HG03439 (cell line): ENCODE results near the gene CST3.
"Not testable (repeated sequence)": the region's sequence is repeated elsewhere in the genome, so short reads cannot be mapped to it uniquely, and the experiment has no call there.

Experiments
- ATAC-seq: cut with Tn5 transposase; IDR thresholded peaks from one replicate; pipeline ENCODE4 v1.9.1; 2021; ENCODE audit warnings: mild to moderate bottlenecking, moderate library complexity; ENCODE audit not compliant: unreplicated experiment

CST3 gene, protein sequence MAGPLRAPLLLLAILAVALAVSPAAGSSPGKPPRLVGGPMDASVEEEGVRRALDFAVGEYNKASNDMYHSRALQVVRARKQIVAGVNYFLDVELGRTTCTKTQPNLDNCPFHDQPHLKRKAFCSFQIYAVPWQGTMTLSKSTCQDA

DNA sequence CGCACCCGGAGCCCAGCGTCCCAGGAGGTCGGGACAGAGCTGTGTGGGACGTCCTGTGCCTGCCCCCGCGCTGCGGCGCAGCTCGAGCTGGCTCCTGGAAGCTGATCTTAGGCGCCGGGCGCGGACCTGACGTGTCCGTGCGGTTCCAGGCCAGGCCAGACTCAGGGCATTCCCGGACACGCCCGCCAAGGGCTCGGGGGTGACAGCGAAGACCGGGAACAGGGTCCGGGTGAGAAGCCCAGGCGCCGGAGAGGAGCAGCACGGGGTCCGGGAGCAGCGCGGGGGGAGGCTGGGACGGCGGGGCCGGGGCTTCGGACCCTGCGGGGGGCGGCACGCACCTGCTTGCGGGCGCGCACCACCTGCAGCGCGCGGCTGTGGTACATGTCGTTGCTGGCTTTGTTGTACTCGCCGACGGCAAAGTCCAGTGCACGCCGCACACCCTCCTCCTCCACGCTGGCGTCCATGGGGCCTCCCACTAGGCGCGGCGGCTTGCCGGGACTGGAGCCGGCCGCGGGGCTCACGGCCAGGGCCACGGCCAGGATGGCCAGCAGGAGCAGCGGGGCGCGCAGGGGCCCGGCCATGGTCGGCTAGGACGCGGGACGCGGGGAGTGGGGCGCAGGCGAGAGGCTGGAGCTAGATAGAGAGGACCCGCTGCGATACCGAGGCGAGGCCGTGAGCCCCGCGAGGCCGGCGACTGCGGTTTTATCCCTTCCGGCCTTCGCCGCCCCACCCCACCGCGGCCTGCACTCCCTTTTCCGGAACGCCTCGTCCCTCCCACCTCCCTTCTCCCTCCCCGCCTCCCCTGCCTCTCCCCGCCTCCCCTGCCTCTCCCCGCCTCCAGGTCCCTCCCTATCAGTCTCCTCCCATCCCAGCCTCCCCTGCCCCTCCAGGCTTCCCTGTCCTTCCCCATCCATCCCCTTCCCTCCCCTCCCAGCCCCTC lies at the start of gene CST3:
Gene CST3 (minus strand): TSS at position 674 of the 940 bp plus-strand sequence. CDS start 93 bp downstream, at position 581.
- ATAC-seq: peak; percentile 44

DNA sequence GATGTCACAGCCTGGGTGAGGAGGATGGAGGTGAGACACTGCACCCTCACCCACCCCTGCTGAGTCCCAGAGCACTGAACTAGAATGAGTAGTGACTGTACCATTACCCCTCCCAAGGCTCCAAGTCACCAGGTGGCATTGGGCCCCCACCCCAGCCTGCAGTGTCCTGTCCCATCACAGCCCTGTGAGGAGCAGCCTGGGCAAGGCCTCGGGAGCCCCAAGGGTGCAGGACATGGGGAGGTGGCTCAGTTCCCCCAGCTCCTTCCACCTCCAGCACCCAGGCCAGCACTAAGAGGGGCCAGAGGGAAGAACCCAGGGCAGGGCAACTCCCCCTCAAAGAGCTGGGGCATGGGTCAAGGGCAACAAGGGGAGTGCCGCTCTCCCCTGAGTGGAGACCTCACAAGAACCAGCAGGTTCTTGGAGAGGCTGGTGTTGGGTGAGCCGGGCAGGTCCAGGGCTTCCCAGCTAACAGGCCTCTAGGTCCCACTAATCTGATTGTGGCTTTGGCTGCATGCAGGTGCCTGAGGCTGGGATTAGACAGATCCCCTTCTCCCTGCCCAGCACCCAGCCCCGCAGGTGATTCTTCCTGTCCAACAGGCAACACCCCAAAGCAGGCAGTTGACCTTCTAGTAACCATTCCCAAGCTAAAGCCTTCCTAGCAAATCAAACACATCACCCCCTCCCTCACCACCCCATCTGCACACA lies 48.4 kb upstream of the CST3 start:
- no peak for ATAC-seq

DNA sequence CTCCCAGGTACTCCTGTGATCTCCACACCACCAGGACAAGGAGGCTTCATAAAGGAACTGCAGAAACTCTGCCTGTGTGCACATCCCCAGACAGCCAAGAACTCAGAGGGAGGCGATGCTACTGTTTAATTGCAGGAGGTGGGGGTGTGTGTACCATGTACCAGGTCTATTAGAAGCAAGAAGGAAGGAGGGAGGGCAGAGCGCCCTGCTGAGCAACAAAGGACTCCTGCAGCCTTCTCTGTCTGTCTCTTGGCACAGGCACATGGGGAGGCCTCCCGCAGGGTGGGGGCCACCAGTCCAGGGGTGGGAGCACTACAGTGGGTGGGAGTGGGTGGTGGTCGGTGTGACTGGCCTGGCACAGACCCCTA lies 47.8 kb upstream of the CST3 start:
- ATAC-seq: not testable (repeated sequence)

DNA sequence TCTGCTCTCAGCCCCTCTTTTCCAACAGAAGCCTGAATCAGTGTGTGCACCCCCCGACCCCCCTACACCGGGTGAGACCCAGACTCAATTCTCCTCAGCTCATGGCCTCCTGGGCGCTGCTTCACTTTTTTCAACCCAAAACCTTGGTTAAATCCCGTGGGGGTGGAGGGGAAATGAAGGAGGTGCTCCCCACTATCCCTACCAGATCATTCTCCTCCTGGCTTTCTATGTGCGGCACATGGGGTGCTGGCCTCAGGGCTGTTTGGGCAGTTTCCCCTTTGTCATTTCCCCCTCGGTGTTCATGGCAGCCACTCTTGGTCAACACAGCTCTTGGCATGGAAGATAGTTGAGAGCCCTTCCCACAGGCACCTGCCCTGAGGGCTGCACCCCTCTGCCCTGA lies 46.5 kb upstream of the CST3 start:
- ATAC-seq: no peak

DNA sequence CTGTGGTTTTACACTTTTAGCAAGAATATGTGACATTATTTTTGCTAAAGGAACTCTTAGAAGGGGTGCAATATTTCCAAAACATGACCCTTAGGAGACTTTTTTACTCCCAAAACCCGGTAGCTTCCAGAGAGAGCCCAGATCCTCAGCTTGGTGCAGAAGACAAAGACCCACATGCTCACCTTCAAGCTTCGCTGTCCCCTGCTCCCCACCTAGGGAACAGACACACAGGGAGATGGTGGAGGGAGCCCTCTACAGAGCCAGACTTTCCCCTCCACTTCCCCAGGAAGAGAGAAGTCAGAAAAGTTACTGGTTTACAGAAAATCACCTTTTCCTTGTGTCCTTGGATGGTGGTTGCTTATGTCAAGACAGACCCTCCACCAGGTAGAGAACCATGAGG lies 46.1 kb upstream of the CST3 start:
- ATAC-seq: no peak

DNA sequence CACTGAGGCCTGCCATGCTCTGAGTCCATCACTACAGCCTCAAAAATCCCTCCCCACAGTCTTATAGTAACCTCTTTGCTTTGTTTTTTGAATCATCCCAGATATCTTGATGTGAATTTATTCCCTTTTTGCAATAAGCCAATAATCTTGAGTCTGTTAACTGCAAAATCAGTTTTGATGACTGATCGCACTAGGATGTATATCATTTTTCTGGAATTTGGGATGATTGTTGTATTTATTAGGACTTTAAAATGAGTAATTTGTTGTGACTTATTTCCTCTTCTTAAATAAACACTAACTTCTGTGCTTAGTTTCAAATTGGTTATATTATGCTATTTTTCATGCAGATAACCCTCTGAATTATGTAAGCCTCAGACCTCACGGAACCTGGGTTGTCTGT lies 45.5 kb upstream of the CST3 start:
- no peak for ATAC-seq

DNA sequence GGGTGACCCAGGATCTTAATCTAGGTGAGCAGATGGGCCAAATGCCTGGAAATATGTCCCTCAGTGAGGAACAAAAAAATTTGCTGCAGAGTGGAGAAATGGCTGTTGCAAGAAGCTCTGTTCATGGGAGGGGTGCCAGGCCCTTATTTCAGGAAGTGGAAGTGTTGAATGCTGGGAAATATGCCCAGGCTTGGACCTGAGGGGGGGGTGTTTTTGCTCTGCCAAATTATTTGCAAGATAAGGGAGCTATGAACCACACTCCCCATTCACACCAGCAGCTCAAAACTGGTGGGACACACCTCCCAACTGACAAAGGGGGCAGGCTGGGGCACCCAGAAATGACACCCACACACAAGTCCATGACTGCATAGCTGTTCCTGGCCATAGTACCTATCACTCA lies 42.4 kb upstream of the CST3 start:
- no peak for ATAC-seq

DNA sequence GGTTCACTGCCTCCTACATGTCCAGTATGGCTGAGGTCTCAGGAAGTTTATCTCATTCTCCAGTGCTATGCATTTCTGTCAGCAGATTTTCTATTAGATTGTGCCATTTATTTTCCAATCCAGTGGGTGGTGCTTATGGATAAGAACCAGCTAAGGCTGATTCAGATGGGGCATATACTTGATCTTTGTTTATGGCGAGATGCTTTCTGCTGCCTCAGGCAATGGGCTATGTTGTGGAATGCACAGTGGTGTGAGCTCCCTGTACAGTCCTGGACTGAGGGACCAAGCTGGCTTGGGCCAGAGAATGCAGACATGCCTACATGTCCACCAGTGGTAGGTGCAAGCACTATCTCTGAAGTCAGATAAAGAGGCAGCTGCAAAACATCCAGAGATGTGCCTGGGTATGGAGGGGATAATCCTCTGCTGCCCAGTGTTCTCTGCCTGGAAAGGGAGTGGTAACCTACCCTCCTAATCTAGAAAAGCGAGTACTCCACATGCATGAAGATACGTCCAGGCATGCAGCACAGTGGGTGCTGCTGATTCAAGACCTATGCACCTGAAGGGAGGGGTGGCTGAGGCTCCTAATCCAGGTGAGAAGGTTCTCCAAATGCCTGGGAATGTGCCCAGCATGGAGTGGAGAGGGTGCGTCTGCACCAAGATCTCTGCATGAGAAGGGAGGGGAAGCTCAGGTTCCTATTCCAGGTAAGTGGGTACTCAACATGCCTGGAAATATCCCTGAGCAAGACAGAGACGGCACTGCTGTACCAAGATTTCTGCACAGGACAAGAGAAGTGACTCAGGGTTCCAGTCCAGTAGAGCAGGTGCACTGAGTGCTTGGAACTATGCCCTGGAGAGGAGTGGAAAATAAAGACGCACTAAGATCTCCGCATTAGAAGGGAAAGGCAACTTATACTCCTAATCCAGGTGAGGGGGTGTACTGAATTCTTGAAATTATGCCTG lies 41.7 kb upstream of the CST3 start:
- no peak for ATAC-seq

DNA sequence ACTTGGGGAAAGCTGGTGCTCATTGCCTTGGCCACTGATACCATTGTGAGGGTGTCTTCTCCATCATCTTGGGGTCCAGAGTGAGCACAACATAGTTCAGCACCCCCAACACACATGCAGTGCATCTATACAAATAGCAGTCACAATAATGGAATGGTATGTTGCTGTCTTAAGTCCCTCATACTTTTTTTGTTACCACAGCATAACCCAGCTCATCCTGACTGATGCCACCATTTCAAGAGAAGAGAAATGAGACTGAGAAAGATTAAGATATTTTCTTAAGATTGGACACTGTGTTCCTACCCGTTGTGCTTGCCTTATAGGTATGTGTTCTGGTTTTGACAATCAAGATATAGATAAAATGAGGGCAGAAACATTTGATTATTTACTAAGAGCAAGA lies 35.5 kb upstream of the CST3 start:
- no peak for ATAC-seq

DNA sequence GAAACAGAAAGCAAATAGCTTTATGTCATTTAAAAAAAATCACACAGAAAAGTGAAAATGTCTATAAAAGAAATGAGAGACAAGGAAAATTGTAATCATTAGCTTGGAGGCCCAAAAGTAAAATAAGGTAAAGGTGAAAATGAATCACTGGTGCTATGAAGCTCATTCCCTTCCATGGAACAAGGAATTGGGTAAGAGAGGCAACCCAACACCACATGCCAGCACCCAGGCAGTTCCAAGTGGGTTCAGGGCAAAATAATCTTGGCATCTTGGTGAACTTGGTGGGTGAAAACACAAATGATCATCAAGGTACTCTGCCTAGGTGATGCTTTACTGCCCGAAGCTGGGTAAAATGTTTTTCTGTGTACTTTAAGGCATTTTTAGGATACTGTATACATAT lies 34.4 kb upstream of the CST3 start:
- ATAC-seq: no peak

DNA sequence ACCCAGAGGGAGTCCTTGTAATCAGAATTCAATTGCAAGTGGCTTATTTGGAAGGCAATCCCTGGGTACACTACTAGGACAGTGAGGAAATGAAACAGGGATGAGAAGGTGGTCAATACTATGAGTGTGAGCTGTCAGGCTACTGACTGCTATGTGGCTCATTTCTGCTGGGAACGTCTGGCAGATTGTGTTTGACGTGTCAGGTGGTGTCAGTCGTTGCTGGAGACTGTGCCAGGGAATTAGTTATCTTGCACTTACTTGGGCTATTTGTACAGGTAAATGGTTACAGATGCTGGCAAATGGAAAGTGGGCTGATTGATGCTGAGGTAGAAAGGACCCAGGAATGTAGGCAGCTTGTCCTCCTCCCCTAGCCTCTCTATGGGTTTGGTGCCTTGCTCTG lies 33.7 kb upstream of the CST3 start:
- ATAC-seq: no peak

DNA sequence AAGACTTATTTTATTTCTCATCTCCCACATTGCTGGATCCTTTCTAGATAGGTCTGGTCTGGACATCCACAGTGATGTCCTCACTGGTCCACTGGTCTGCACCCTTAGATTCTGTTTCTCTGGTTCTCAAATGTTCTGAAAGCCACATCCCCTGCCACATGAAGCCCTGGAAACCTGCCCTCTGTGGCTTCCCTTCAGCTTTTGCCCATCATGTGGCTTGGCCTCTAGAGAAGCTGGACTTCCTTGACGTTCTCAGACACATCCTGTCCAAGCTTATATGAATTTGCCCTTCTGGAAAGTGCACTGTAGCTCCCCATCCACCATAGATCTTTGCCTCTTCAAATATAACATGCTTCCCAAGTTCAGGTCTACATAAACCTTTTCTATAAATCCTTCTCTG lies 32.6 kb upstream of the CST3 start:
- no peak for ATAC-seq

DNA sequence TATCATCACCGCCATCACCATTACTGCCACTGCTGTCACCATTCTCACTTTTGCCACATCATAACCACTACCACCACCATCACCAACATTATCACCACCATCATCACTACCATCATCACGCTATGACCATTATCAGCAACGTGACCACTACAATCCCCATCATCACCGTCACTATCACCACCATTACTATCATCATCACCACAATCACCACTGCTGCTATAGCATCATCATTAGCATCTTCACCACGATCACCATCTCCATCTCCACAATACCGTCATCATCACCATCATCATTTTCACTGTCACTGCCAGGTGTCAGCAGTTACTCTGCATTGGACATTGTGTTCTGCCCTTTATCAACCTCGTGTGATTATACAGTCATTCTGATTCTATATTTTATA lies 32.1 kb upstream of the CST3 start:
- ATAC-seq: no peak

DNA sequence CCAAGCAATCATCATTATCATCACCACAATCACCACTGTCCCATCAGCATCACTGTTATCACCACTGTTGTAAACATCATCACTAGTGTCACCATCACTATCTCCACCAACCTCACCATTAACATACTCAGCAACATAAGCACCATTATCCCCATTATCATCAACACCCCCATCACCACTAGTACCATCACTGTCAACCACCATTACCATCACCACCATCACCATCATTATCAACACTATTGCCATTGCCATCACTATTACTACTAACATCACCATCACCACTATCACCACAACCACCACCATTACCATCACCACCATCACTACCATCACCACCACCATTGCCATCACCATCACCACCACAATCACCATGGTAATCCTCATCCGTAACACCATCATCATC lies 31.6 kb upstream of the CST3 start:
- ATAC-seq: no peak

DNA sequence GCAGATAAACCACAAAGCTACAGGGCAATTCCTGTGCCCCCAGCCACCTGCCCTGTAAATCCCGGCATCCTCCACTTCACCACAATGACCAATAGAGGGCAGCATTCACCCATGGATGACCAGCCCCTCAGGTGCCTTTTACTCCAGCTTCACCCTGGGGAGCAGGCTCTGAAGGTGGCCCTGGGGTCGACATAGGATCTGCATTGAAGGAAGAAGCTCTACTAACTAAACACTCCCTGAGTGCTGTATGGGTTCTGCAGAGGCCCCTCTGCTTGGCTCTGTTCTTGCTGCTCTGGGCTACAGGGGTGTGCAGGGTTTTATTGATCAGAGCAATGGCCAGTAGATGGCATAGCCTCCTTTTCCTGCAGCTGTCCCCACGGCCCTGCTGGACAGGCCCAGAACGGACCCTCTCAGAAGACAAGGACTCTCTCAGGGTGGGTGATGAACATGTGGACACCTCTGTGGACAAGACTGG lies 30.8 kb upstream of the CST3 start:
- no peak for ATAC-seq

DNA sequence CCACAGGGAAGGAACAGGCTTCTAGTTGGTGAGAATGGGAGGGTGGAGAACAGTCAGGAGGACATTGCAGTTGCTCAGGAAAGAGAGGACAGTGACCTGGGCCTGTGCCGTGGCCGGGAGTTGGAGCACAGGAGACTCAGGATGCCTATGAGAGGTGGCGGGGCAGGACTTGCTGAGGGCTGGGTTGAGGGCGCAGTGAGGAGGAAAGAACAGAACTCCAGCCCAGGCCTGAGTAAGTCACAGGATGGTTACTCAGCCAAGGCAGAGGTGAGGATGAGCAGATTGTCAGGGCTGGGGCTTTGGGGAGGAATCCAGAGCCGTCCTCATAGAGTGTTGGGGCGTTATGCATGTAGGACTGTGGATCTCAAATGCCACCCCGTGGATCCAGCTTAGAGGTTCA lies 29.9 kb upstream of the CST3 start:
- no peak for ATAC-seq

DNA sequence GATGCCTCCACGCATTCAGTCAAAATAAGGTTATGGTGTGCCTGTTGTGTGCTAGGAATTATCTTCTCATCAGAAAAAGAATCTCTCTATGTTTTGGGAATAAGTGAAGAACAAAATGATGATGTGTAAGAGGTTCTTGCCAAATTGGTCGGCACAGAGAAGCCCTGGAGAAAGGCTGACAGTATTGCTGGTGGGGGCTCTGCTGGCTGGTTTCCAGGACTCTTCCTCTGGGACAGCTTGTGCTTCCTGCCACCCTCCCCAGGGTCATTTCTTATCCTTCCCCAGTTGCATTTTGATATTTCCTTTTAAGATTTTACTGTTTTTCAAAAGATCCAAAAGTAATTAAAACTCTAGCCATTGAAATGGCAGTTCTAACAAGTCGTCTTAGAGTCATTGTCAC lies 28.9 kb upstream of the CST3 start:
- ATAC-seq: no peak

DNA sequence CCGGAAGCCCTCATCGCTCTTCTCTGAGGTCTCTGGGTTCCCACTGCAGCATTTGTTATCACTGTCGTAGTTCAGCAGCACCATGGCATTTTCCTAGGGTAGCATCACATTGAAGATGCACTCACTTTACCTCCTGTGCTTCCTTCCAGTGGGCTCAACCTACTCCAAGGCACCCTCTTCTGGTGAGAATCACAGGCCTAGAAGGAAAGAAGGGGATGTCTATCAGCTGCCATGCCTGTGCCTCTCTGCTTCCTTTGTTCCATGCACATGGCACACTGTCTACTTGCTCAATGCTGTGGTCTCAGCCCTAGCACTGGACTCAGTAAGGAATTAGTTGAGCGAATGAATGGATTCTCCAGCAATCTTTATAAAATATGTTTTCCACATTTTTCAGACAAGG lies 28.4 kb upstream of the CST3 start:
- ATAC-seq: no peak

DNA sequence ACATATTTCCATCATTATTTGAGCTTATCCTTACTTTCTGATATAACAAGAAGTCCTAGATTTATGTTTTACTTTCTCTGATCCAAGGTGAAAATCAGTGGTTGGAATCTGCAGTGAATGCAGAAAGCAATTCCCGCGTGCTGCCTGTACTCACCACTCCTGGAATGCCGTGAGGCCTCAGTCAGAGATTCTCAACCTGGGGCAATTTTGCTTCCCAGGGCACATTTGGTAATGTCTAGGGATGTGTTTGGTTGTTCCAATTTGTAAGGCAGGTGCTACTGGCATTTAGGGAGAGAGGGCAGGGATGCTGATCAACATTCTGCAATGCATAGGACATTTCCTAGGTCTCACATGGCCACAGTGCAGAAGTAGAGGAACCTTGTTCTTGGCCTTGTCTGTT lies 27.2 kb upstream of the CST3 start:
- no peak for ATAC-seq

DNA sequence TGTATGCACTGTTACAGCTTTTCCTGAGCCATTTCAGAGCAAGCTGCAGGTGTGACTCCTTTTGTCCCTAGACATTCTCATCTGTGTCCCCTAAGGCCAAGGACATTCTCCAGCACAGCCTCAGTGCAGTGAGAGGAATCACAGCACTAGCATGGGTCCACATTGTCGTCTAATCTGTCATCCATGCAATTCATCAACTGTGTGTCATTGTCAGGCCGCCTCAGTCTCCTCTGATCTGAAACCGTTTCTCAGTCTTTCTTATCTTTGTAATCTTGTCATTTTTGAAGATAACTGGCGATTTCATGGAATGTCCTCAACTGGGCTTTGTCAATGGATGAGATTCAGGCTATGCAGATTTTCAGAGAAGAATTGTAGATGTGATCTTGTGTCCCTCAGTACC lies 26.3 kb upstream of the CST3 start:
- ATAC-seq: not testable (repeated sequence)

DNA sequence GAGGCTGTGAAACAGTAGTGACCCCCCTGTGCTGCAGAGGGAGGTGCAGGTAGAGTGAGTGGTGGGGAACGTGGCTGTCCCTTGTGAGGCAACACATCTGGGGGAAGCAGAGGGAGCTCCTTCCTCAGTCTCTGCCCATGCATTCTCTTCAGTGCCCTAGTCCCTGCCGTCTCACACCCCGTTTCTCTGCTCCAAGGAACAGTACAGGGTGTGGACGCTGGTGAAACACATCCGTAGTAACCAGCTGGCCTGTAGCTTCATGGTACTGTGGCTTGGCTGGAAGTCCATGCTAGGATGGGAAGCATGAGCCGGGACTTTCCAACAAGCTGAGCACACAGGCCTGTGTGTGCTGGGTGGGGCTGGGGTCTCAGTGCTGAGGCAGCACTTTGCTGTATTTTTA lies 25.4 kb upstream of the CST3 start:
- ATAC-seq: no peak
